NK-92 treated with Interleukin-12 subunit alpha and Interleukin-12 subunit beta, amount 100 ng/mL, for 24 hours (cell line): ENCODE results near the gene ZNF530.
A peak's percentile ranks its signal among the peaks of the same experiment; 100 is the strongest.

Source experiments
- DNase-seq: peaks from one replicate; lab custom pipeline; 2025; lab: John Stamatoyannopoulos, UW

ZNF530 gene

GRCh38 chr19:57615346-57615745 lies 15.7 kb downstream of the ZNF530 start:
- no peak for DNase-seq

GRCh38 chr19:57620673-57621348 lies 21.1 kb downstream of the ZNF530 start:
- no peak for DNase-seq

GRCh38 chr19:57623091-57623490 lies 23.4 kb downstream of the ZNF530 start:
- no peak for DNase-seq

GRCh38 chr19:57632987-57633831 lies 33.5 kb downstream of the ZNF530 start, which contains the start of gene ZNF211:
Gene ZNF211 (plus strand): TSS chr19:57633168. CDS start chr19:57633347, 179 bp downstream.
- peak; percentile 53 for DNase-seq

- no peak for DNase-seq
Observed at GRCh38 chr19:57633832-57634131, 34.1 kb downstream of the ZNF530 start.

GRCh38 chr19:57637379-57637778 lies 37.7 kb downstream of the ZNF530 start:
- DNase-seq, result no peak

- DNase-seq, result no peak
Observed at GRCh38 chr19:57641715-57642234, 42.1 kb downstream of the ZNF530 start.

GRCh38 chr19:57642396-57643046 lies 42.8 kb downstream of the ZNF530 start:
- DNase-seq, result no peak

GRCh38 chr19:57643734-57644133 lies 44.0 kb downstream of the ZNF530 start:
- DNase-seq, result no peak

GRCh38 chr19:57648331-57649003 lies 48.8 kb downstream of the ZNF530 start:
- DNase-seq, result no peak

- no peak for DNase-seq
Observed at GRCh38 chr19:57651654-57651996, 51.9 kb downstream of the ZNF530 start.

GRCh38 chr19:57653689-57654088 lies 54.0 kb downstream of the ZNF530 start:
- DNase-seq, result no peak

- DNase-seq, result no peak
Observed at GRCh38 chr19:57655443-57655842, 55.8 kb downstream of the ZNF530 start.

- no peak for DNase-seq
Observed at GRCh38 chr19:57656346-57656745, 56.7 kb downstream of the ZNF530 start.
